ENCODE data around the gene SOX18. TPM values are rescaled to one million over a fixed set of nuclear protein-coding genes. Genes with fewer than 3 reads are reported as not detected.

SOX18 gene
- total and polyA plus RNA-seq, 2 of the 4 experiments (the other 2 are of a cell fraction): not detected

- Histone ChIP-seq H3K4me3 (ENCODE audit: insufficient read depth, low read depth, low read length) (no peak overlapping the region), H3K23ac (ENCODE audit: low read depth, low read length) (no peak overlapping the region), H2BK15ac (ENCODE audit: low read depth, low read length) (no peak overlapping the region), H2BK5ac (ENCODE audit: low read depth, low read length, poor library complexity, severe bottlenecking) (no peak overlapping the region), H2AK9ac (replicated peaks; ENCODE audit: low read depth, low read length, poor library complexity) (peak overlapping the region; percentile 65), H3K18ac (ENCODE audit: low read depth, low read length) (no peak overlapping the region), H3K4ac (ENCODE audit: low read depth, low read length) (no peak overlapping the region), H3K56ac (ENCODE audit: extremely low read depth, insufficient read depth, low read length) (no peak overlapping the region), H3K9me1 (ENCODE audit: insufficient read depth, low read length) (peaks cover 10% of the 10 kb centered on the region; the same call in 1 of the 2 replicates), H2AFZ (replicated peaks; ENCODE audit: low read length, poor library complexity) (peak overlapping the region; percentile 43), H4K5ac (ENCODE audit: low read depth, low read length) (no peak overlapping the region), H2BK20ac (ENCODE audit: low read depth, low read length) (no peak overlapping the region), H2BK120ac (ENCODE audit: low read depth, low read length) (no peak overlapping the region), H4K91ac (ENCODE audit: insufficient read depth, low read depth, low read length) (no peak overlapping the region), H3K9me3 (ENCODE audit: control insufficient read depth, insufficient read depth, low read length) (no peaks in the 10 kb centered on the region), H2AK5ac (ENCODE audit: low read depth, low read length) (no peak overlapping the region), H3K14ac (replicated peaks; ENCODE audit: low read depth, low read length) (no peak overlapping the region), H4K8ac (ENCODE audit: low read depth in 2 of 2, low read length in 2 of 2) (no peak overlapping the region), H3K4me1 (ENCODE audit: control insufficient read depth, insufficient read depth, low read length) (peaks cover 12% of the 10 kb centered on the region), H4K20me1 (ENCODE audit: insufficient read depth, low read length) (peaks cover 4% of the 10 kb centered on the region; the same call in 1 of the 2 replicates), H3K9ac (ENCODE audit: low read depth, low read length) (no peak overlapping the region), H3K4me2 (ENCODE audit: low read depth, low read length) (no peak overlapping the region), H3K36me3 (ENCODE audit: control insufficient read depth, insufficient read depth, low read length) (peaks cover 20% of the 10 kb centered on the region; the same call in 1 of the 2 replicates), H3K27ac (ENCODE audit: insufficient read depth, low read length) (no peak overlapping the region), H3K27me3 (ENCODE audit: control insufficient read depth, insufficient read depth, low read length) (no peaks in the 10 kb centered on the region), H3K79me1 (ENCODE audit: low read depth in 1 of 2, low read length in 2 of 2) (peaks cover 0 to 15% of the 10 kb centered on the region in 2 experiments; a peak in 1 of 4 replicates)
- peak; percentile 34 for TF ChIP-seq RAD21 (IDR thresholded peaks at IDR 0.05; ENCODE audit: low read length)
- TF ChIP-seq ELK1 (IDR thresholded peaks at IDR 0.05; ENCODE audit: borderline replicate concordance, low read depth, low read length): no peak
- TF ChIP-seq SMC3 (IDR thresholded peaks at IDR 0.05; ENCODE audit: low read depth, low read length): peak; percentile 49
- TF ChIP-seq NFE2L2 (IDR thresholded peaks at IDR 0.05; ENCODE audit: low read depth, low read length): no peak
- TF ChIP-seq CTCF (conservative IDR thresholded peaks at IDR 0.05; ENCODE audit: low read depth, low read length): peak; percentile 60
- TF ChIP-seq, protein P1, sequence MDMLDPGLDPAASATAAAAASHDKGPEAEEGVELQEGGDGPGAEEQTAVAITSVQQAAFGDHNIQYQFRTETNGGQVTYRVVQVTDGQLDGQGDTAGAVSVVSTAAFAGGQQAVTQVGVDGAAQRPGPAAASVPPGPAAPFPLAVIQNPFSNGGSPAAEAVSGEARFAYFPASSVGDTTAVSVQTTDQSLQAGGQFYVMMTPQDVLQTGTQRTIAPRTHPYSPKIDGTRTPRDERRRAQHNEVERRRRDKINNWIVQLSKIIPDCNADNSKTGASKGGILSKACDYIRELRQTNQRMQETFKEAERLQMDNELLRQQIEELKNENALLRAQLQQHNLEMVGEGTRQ (IDR thresholded peaks at IDR 0.05; ENCODE audit: low read depth, low read length): 0 out of 2 replicates have a peak, but pooled peaks have one; percentile 23
- no peak for TF ChIP-seq RCOR1 (IDR thresholded peaks at IDR 0.05; ENCODE audit: insufficient replicate concordance, low read length)
- no peak for TF ChIP-seq CHD1 (IDR thresholded peaks at IDR 0.05; ENCODE audit: low read depth, low read length)
- CTCF ChIA-PET: interaction anchor here (0.6 to 1.8 kb wide), 3 partner anchors 12 to 50 kb away, joined by 3 to 6 read pairs (median 3); no protein-coding TSS in a partner anchor
- ATAC-seq (ENCODE audit: low read depth): peak; percentile 51
- dilution Hi-C loops (cut with HindIII; ENCODE audit: low sequenced_read_pairs, unreplicated experiment) (no loop called here), in situ Hi-C loops (cut with MboI; ENCODE audit: low sequenced_read_pairs) (no loop called here), intact Hi-C loops (cut with micrococcal nuclease) (no loop called here)
- no TSS peak for BruUV-seq (replicated peaks)
- no peak for DNase-seq
- WGBS, 2 experiments (ENCODE audit: extremely low coverage in 2 of 2, insufficient read length in 1 of 2): 60% methylated on average over 1 of the region's 14 CpGs; no CpG with 5 or more reads in 1 of the 2 experiments
- POLR2A ChIA-PET (ENCODE audit: unreplicated experiment): no interaction called here
These were observed 20.3 kb upstream of the SOX18 start for GRCh38 chr20:64069614-64070243.
